GM19324 (cell line): ENCODE results near the gene CEBPA.
"Not testable (repeated sequence)": the region's sequence is repeated elsewhere in the genome, so short reads cannot be mapped to it uniquely, and the experiment has no call there.

Experiments
- ATAC-seq: cut with Tn5 transposase; IDR thresholded peaks from one replicate; pipeline ENCODE4 v1.9.1; 2021; ENCODE audit warnings: mild to moderate bottlenecking, moderate library complexity; ENCODE audit not compliant: unreplicated experiment, low FRiP score

The CEBPA gene

GRCh38 chr19:33302974-33303790, 848 bp upstream of the CEBPA start:
- no peak for ATAC-seq

- no peak for ATAC-seq
Observed at GRCh38 chr19:33301900-33302174, 497 bp downstream of the CEBPA start.

- no peak for ATAC-seq
Observed at GRCh38 chr19:33301144-33301899, 1.0 kb downstream of the CEBPA start.

- no peak for ATAC-seq
Observed at GRCh38 chr19:33300894-33301143, 1.5 kb downstream of the CEBPA start.

GRCh38 chr19:33300009-33300893, 2.1 kb downstream of the CEBPA start:
- ATAC-seq: no peak

GRCh38 chr19:33299051-33299688, 3.2 kb downstream of the CEBPA start:
- no peak for ATAC-seq

- ATAC-seq: no peak
Observed at GRCh38 chr19:33298146-33298911, 4.0 kb downstream of the CEBPA start.

GRCh38 chr19:33297401-33298145, 4.8 kb downstream of the CEBPA start:
- ATAC-seq: no peak

- no peak for ATAC-seq
Observed at GRCh38 chr19:33296488-33296971, 5.8 kb downstream of the CEBPA start.

- ATAC-seq: no peak
Observed at GRCh38 chr19:33295621-33296487, 6.5 kb downstream of the CEBPA start.

- ATAC-seq: not testable (repeated sequence)
Observed at GRCh38 chr19:33295046-33295445, 7.3 kb downstream of the CEBPA start.

GRCh38 chr19:33294058-33294798, 8.1 kb downstream of the CEBPA start:
- no peak for ATAC-seq

GRCh38 chr19:33293255-33294057, 8.9 kb downstream of the CEBPA start:
- ATAC-seq: no peak

GRCh38 chr19:33292595-33293254, 9.6 kb downstream of the CEBPA start:
- ATAC-seq: no peak

GRCh38 chr19:33291623-33292534, 10.5 kb downstream of the CEBPA start:
- no peak for ATAC-seq
